HUES64 (cell line): ENCODE results near the gene MCF2.

ENCODE experiments used
- H3K27ac ChIP-seq: 2 replicates; pipeline ENCODE4 v1.7.0; 2013; ENCODE audit warnings: low read depth, low read length, inconsistent platforms
- H3K27me3 ChIP-seq: 2 replicates; pipeline ENCODE4 v1.6.1; 2013; ENCODE audit warnings: mild to moderate bottlenecking, low read length; ENCODE audit not compliant: insufficient read depth
- H3K36me3 ChIP-seq: 2 replicates; pipeline ENCODE4 v1.6.1; 2013; ENCODE audit warnings: mild to moderate bottlenecking, low read length; ENCODE audit not compliant: insufficient read depth
- H3K4me1 ChIP-seq: 2 replicates; pipeline ENCODE4 v1.6.1; 2013; ENCODE audit warnings: mild to moderate bottlenecking, low read length, moderate library complexity; ENCODE audit not compliant: insufficient read depth
- H3K4me3 ChIP-seq: 2 replicates; pipeline ENCODE4 v1.5.1; 2013; ENCODE audit warnings: mild to moderate bottlenecking, low read length, moderate library complexity
- H3K9ac ChIP-seq: 2 replicates; pipeline ENCODE4 v1.6.1; 2013; ENCODE audit warnings: mild to moderate bottlenecking, low read depth, low read length
- H3K9me3 ChIP-seq: 2 replicates; pipeline ENCODE4 v1.6.1; 2013; ENCODE audit warnings: low read depth, low read length; ENCODE audit not compliant: insufficient read depth
- WGBS: fragments of 150-250, 120-280 bp; methylation state at CpG from one replicate; pipeline ENCODE4 v1.1.7; 2013; ENCODE audit warnings: missing lambda C conversion rate; 5-methylcytosine and 5-hydroxymethylcytosine counted together

The MCF2 gene

GRCh38 chrX:139542652-139543051, 165.3 kb downstream of the MCF2 start:
- Histone ChIP-seq H3K27me3 (no peaks in the 10 kb centered on the region), H3K27ac (no peak overlapping the region), H3K9me3 (no peaks in the 10 kb centered on the region), H3K36me3 (no peaks in the 10 kb centered on the region), H3K4me3 (no peak overlapping the region), H3K4me1 (no peaks in the 10 kb centered on the region), H3K9ac (no peak overlapping the region)
- WGBS, result 88% methylated on average over 1 of the region's 1 CpG

GRCh38 chrX:139538907-139539790, 168.8 kb downstream of the MCF2 start:
- no peak overlapping the region for H3K27ac ChIP-seq
- H3K9ac ChIP-seq, result no peak overlapping the region
- H3K9me3 ChIP-seq, result no peaks in the 10 kb centered on the region
- H3K4me1 ChIP-seq, result no peaks in the 10 kb centered on the region
- H3K36me3 ChIP-seq, result no peaks in the 10 kb centered on the region
- no peaks in the 10 kb centered on the region for H3K27me3 ChIP-seq
- WGBS, result 100% methylated on average over 3 of the region's 3 CpGs
- no peak overlapping the region for H3K4me3 ChIP-seq

GRCh38 chrX:139533444-139533843, 174.5 kb downstream of the MCF2 start:
- H3K9ac ChIP-seq, result no peak overlapping the region
- H3K36me3 ChIP-seq, result no peaks in the 10 kb centered on the region
- H3K4me1 ChIP-seq, result no peaks in the 10 kb centered on the region
- no peaks in the 10 kb centered on the region for H3K27me3 ChIP-seq
- 90% methylated on average over 4 of the region's 4 CpGs for WGBS
- H3K27ac ChIP-seq, result no peak overlapping the region
- H3K9me3 ChIP-seq, result no peaks in the 10 kb centered on the region
- no peak overlapping the region for H3K4me3 ChIP-seq

GRCh38 chrX:139532834-139533233, 175.1 kb downstream of the MCF2 start:
- no peak overlapping the region for H3K9ac ChIP-seq
- no peak overlapping the region for H3K27ac ChIP-seq
- no peaks in the 10 kb centered on the region for H3K4me1 ChIP-seq
- no peaks in the 10 kb centered on the region for H3K9me3 ChIP-seq
- 88% methylated on average over 4 of the region's 4 CpGs for WGBS
- H3K4me3 ChIP-seq, result no peak overlapping the region
- H3K36me3 ChIP-seq, result no peaks in the 10 kb centered on the region
- H3K27me3 ChIP-seq, result no peaks in the 10 kb centered on the region
